ENCODE measurements around the gene HORMAD2. TPM values are rescaled to one million over a fixed set of nuclear protein-coding genes. Genes with fewer than 3 reads are reported as not detected.
"Not testable (repeated sequence)": the region's sequence is repeated elsewhere in the genome, so short reads cannot be mapped to it uniquely, and the experiment has no call there.

Gene HORMAD2
- total RNA-seq, 1 donor = not detected

GRCh38 chr22:30196141-30196879, 116.0 kb downstream of the HORMAD2 start:
- peak; percentile 100 for DNase-seq (ENCODE audit: low read depth)
- peak overlapping the region; percentile 23 for H3K4me3 ChIP-seq (ENCODE audit: low read depth, low read length)
- no peak for TF ChIP-seq CTCF (IDR thresholded peaks at IDR 0.05; ENCODE audit: insufficient read depth, low read length)

GRCh38 chr22:30196880-30197336, 116.6 kb downstream of the HORMAD2 start:
- no peak for TF ChIP-seq CTCF (IDR thresholded peaks at IDR 0.05; ENCODE audit: insufficient read depth, low read length)
- DNase-seq (ENCODE audit: low read depth) = no peak
- no peak overlapping the region for H3K4me3 ChIP-seq (ENCODE audit: low read depth, low read length)

- TF ChIP-seq CTCF (IDR thresholded peaks at IDR 0.05; ENCODE audit: insufficient read depth, low read length) = no peak
- H3K4me3 ChIP-seq (ENCODE audit: low read depth, low read length) = no peak overlapping the region
- no peak for DNase-seq (ENCODE audit: low read depth)
These were observed 117.1 kb downstream of the HORMAD2 start for GRCh38 chr22:30197389-30197788.

- no peak for TF ChIP-seq CTCF (IDR thresholded peaks at IDR 0.05; ENCODE audit: insufficient read depth, low read length)
- no peak for DNase-seq (ENCODE audit: low read depth)
- no peak overlapping the region for H3K4me3 ChIP-seq (ENCODE audit: low read depth, low read length)
These were observed 118.0 kb downstream of the HORMAD2 start for GRCh38 chr22:30198152-30198825.

GRCh38 chr22:30198921-30199320, 118.7 kb downstream of the HORMAD2 start:
- TF ChIP-seq CTCF (IDR thresholded peaks at IDR 0.05; ENCODE audit: insufficient read depth, low read length) = no peak
- no peak for DNase-seq (ENCODE audit: low read depth)

GRCh38 chr22:30200905-30201304, 120.6 kb downstream of the HORMAD2 start:
- H3K4me3 ChIP-seq (ENCODE audit: low read depth, low read length); DNase-seq (ENCODE audit: low read depth): not testable (repeated sequence)

More at GRCh38 chr22:30198921-30199320, 118.7 kb downstream of the HORMAD2 start:
- H3K4me3 ChIP-seq (ENCODE audit: low read depth, low read length) = no peak overlapping the region

- peak; percentile 86 for DNase-seq (ENCODE audit: low read depth)
- no peak overlapping the region for H3K4me3 ChIP-seq (ENCODE audit: low read depth, low read length)
- no peak for TF ChIP-seq CTCF (IDR thresholded peaks at IDR 0.05; ENCODE audit: insufficient read depth, low read length)
These were observed 121.7 kb downstream of the HORMAD2 start for GRCh38 chr22:30201945-30202344.
